Kidney (tissue), 14 donors: ENCODE data around the gene CELA2A. TPM values are rescaled to one million over a fixed set of nuclear protein-coding genes. Genes with fewer than 3 reads are reported as not detected.

ENCODE experiments used
- DNase-seq, 5 donors: peaks; one replicate each; pipeline ENCODE4 v3.0.0-alpha.2; 2013 to 2020
- FAIRE-seq: peaks from 2 replicates; lab custom pipeline; 2012; peaks lifted over from hg19 to GRCh38; lab: Jason Lieb, UNC
- H3K27ac ChIP-seq, 2 donors: one replicate each; pipeline ENCODE4 v1.7.0; 2013; ENCODE audit warnings: low read depth in 2 of 2, low read length in 2 of 2, inconsistent platforms in 1 of 2
- H3K27me3 ChIP-seq: one replicate; pipeline ENCODE4 v1.7.1; 2013; ENCODE audit warnings: low read length, inconsistent platforms; ENCODE audit not compliant: control insufficient read depth, insufficient read depth
- H3K36me3 ChIP-seq, 3 donors: one replicate each; pipeline versions ENCODE4 v1.7.0 to v1.7.1; 2013; ENCODE audit warnings: low read length in 3 of 3, control low read depth in 1 of 3, inconsistent platforms in 1 of 3; ENCODE audit not compliant: insufficient read depth in 3 of 3, control insufficient read depth in 2 of 3
- H3K4me1 ChIP-seq, 3 donors: one replicate each; pipeline versions ENCODE4 v1.7.0 to v1.7.1; 2013; ENCODE audit warnings: low read length in 3 of 3, inconsistent platforms in 1 of 3, low read depth in 1 of 3; ENCODE audit not compliant: control insufficient read depth in 2 of 3, insufficient read depth in 2 of 3
- H3K4me3 ChIP-seq, 3 donors: one replicate each; pipeline versions ENCODE4 v1.7.0 to v1.8.1; 2013; ENCODE audit warnings: low read length in 3 of 3, control low read depth in 1 of 3, inconsistent platforms in 1 of 3
- H3K9ac ChIP-seq, 3 donors: one replicate each; pipeline versions ENCODE4 v1.7.0 to v1.7.1; 2013; ENCODE audit warnings: low read length in 3 of 3, control low read depth in 1 of 3, inconsistent platforms in 1 of 3
- H3K9me3 ChIP-seq, 3 donors: one replicate each; pipeline versions ENCODE4 v1.7.0 to v1.7.1; 2013; ENCODE audit warnings: low read length in 3 of 3, control low read depth in 1 of 3, inconsistent platforms in 1 of 3; ENCODE audit not compliant: control insufficient read depth in 2 of 3, insufficient read depth in 1 of 3
- CTCF ChIP-seq: IDR thresholded peaks from 3 replicates; pipeline ENCODE4 v1.5.1; 2012; ENCODE audit warnings: mild to moderate bottlenecking, moderate library complexity, borderline replicate concordance; ENCODE audit not compliant: insufficient read depth; ENCODE audit errors: extremely low read depth
- intact Hi-C: fragments of 100-400 bp; cut with DNase I; formaldehyde crosslinking; loops from one replicate; pipeline ENCODE4 v1.11.1; 2022
- polyA plus RNA-seq: library from polyadenylated mRNA; stranded (reverse); fragments of 350-450 nt; fragmentation: Illumina TruSeq; extraction: RNeasy Lipid Tissue Mini Kit (QIAGEN cat#74804); gene quantifications from one replicate; pipeline ENCODE4 v1.2.3, GENCODE V29; 2014; ENCODE audit warnings: low read depth, low replicate concordance; ENCODE audit not compliant: insufficient read depth
- total RNA-seq: library from RNA; stranded (reverse); fragmentation: NEBNext Ultra II Directional; extraction: Animal tissue kit (Norgen Biotek cat#: 25700); gene quantifications from one replicate; pipeline ENCODE4 v1.2.1, GENCODE V29; 2021
- donor health status: control.
- donor health status: control.
- donor health status: control.
- donor health status: control.
- donor health status: control.
- donor health status: DM: yes; HTN: yes; CAD: no.
- donor health status: Normal renal cell carcinoma (clear cell type).

The CELA2A gene
- total and polyA plus RNA-seq, 2 donors from 2014 or later = not detected

- intact Hi-C loops = no loop called here
- Histone ChIP-seq H3K9me3 (no peaks in the 10 kb centered on the region), H3K27ac (no peak overlapping the region), H3K36me3 (peaks cover 0 to 16% (median 15%) of the 10 kb centered on the region in 3 donors), H3K4me3 (no peak overlapping the region), H3K27me3 (no peaks in the 10 kb centered on the region), H3K9ac (no peak overlapping the region), H3K4me1 (no peaks in the 10 kb centered on the region)
- no peak for DNase-seq
- no peak for FAIRE-seq
- no peak for TF ChIP-seq CTCF
Observed at GRCh38 chr1:15493869-15494390, 37.4 kb downstream of the CELA2A start.

- no peak overlapping the region for H3K27ac ChIP-seq
- H3K36me3 ChIP-seq = peaks cover 0 to 20% (median 5%) of the 10 kb centered on the region in 3 donors
- intact Hi-C loops = no loop called here
- no peaks in the 10 kb centered on the region for H3K9me3 ChIP-seq
- FAIRE-seq (no peak), DNase-seq (peak in 4 of 5 donors; percentile 51 to 76 (median 63))
- H3K9ac ChIP-seq = no peak overlapping the region
- no peak for TF ChIP-seq CTCF
- H3K4me1 ChIP-seq = no peaks in the 10 kb centered on the region
- no peaks in the 10 kb centered on the region for H3K27me3 ChIP-seq
- no peak overlapping the region for H3K4me3 ChIP-seq
Observed at GRCh38 chr1:15500184-15501178, 43.9 kb downstream of the CELA2A start.

- H3K36me3 ChIP-seq = peaks cover 0 to 20% (median 5%) of the 10 kb centered on the region in 3 donors
- H3K4me1 ChIP-seq = no peaks in the 10 kb centered on the region
- H3K27ac ChIP-seq = no peak overlapping the region
- H3K9ac ChIP-seq = no peak overlapping the region
- DNase-seq = peak in 4 of 5 donors; percentile 66 to 77 (median 72)
- no peak overlapping the region for H3K4me3 ChIP-seq
- H3K27me3 ChIP-seq = no peaks in the 10 kb centered on the region
- intact Hi-C loops = no loop called here
- peak; percentile 44 for TF ChIP-seq CTCF
- H3K9me3 ChIP-seq = no peaks in the 10 kb centered on the region
- FAIRE-seq = no peak
Observed at GRCh38 chr1:15501208-15502032, 44.9 kb downstream of the CELA2A start.
